22Rv1 (cell line): ENCODE data around the gene CPD.

Experiments used
- H3K27ac ChIP-seq: fragments of 450-650 bp; 2 replicates; pipeline ENCODE4 v1.5.1; 2017
- ZFX ChIP-seq: fragments of 450-650 bp; IDR thresholded peaks from 2 replicates; pipeline ENCODE4 v1.6.1; 2017; ENCODE audit warnings: antibody characterized with exemption, borderline replicate concordance
- TF ChIP-seq, protein P1 (sequence below): fragments of 450-650 bp; IDR thresholded peaks from 2 replicates; pipeline ENCODE4 v1.5.1; 2017; ENCODE audit warnings: mild to moderate bottlenecking

The CPD gene

DNA sequence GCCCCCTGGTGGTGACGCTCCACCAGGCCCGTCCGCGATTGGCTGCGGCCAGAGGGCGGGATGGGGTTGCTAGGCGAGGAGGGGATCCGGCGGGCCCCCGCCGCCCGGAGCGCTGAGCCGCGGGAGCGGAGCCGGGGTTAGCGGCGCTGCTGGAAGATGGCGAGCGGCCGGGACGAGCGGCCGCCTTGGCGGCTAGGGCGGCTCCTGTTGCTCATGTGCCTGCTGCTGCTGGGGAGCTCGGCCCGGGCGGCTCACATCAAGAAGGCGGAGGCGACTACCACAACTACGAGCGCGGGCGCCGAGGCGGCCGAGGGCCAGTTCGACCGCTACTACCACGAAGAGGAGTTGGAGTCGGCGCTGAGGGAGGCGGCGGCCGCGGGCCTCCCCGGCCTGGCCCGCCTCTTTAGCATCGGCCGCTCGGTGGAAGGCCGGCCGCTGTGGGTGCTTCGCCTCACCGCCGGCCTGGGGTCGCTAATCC lies at the start of gene CPD:
Gene CPD, plus strand, starts transcription at position 103 of the 478 bp plus-strand sequence. Its CDS starts 54 bp downstream, at position 157.
- TF ChIP-seq ZFX, result no peak
- TF ChIP-seq, protein P1, sequence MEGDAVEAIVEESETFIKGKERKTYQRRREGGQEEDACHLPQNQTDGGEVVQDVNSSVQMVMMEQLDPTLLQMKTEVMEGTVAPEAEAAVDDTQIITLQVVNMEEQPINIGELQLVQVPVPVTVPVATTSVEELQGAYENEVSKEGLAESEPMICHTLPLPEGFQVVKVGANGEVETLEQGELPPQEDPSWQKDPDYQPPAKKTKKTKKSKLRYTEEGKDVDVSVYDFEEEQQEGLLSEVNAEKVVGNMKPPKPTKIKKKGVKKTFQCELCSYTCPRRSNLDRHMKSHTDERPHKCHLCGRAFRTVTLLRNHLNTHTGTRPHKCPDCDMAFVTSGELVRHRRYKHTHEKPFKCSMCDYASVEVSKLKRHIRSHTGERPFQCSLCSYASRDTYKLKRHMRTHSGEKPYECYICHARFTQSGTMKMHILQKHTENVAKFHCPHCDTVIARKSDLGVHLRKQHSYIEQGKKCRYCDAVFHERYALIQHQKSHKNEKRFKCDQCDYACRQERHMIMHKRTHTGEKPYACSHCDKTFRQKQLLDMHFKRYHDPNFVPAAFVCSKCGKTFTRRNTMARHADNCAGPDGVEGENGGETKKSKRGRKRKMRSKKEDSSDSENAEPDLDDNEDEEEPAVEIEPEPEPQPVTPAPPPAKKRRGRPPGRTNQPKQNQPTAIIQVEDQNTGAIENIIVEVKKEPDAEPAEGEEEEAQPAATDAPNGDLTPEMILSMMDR, result no peak
- peak within 1 kb of the TSS; percentile 85 for H3K27ac ChIP-seq

DNA sequence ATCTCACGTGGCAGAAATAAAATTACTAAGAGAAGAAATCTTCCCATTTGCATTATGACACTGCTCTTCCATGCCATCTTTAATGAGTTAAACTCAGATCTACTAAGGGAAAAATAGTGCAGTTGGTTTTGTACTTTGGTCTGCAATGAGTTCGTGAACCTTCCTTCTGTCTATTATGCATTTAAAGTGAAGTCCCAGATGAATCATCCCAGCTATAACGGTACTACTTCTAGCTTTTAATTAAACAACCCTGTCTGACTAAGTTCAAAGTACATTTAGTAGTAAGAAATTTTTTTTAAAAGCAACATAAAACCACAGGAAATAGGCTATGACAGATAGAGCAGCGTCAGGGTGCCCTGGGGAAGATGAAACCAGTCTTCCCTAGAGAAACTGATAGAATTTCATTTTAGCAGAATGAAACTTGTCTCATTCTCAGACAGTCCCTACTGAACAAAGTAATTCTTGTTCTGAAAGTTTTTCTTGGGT lies 46.6 kb upstream of the CPD start:
- no peak overlapping the region for H3K27ac ChIP-seq
- TF ChIP-seq, protein P1, result no peak
- TF ChIP-seq ZFX, result no peak

DNA sequence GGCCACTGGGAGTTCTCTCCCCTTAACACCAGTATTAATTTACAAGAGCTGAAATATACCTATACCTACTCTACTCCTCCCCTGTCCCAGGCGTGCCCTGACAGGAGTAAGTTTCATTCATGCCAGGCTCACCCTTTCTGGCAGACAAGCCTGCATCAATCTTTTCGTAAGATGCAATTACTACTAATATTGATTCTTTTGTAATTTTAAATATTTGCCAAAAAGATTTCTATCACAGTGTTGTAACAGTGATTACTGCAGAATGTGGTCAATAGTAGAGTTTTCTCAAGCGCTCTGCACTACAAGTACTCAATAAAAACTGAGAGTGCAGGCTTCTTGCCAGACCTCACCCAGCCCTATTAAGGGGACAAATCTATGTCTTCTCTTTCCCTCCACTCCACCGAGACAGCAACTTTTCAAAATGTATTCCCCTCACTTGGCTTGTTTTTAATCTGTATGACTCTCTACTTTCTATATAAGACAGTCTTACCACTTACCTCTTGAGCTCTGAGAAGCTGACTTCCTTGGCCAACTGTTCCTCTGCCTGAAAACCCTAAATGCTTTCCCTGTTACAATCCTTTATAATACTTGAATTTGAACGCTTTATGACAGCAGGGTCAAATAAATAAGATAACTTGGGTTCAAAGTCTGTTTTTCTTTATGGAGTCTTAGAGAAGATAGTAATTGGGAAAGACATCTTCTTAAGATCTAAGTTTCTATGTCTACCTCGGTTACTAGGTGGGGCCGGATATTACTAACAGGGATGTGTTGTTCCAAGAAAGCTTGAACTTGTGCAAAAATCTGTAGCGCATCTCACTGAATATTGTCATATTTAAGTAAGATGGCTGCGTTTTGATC lies 45.0 kb upstream of the CPD start, which contains the start of gene TMIGD1:
Gene TMIGD1, minus strand, starts transcription at position 555 of the 858 bp plus-strand sequence. CDS start 1,924 bp downstream, outside the sequence.
- TF ChIP-seq ZFX, result no peak
- TF ChIP-seq, protein P1, result no peak
- H3K27ac ChIP-seq, result no peak within 1 kb of the TSS

DNA sequence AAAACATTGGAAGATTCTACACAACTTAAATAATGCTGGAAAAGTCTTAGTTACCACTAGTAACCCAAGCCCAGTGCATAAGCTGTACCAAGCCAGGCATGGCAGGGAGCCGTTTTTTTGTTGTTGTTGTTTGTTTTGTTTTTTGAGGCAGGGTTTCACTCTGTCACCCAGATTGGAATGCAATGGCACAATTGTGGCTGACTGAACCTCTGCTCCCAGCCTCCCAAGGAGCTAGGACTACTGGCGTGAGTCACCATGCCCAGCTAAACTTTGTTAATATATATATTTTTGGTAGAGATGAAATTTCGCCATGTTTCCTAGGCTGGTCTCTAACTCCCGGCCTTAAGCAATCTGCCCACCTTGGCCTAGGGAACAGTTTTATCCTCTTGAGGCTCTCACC lies 44.3 kb upstream of the CPD start:
- no peak overlapping the region for H3K27ac ChIP-seq

DNA sequence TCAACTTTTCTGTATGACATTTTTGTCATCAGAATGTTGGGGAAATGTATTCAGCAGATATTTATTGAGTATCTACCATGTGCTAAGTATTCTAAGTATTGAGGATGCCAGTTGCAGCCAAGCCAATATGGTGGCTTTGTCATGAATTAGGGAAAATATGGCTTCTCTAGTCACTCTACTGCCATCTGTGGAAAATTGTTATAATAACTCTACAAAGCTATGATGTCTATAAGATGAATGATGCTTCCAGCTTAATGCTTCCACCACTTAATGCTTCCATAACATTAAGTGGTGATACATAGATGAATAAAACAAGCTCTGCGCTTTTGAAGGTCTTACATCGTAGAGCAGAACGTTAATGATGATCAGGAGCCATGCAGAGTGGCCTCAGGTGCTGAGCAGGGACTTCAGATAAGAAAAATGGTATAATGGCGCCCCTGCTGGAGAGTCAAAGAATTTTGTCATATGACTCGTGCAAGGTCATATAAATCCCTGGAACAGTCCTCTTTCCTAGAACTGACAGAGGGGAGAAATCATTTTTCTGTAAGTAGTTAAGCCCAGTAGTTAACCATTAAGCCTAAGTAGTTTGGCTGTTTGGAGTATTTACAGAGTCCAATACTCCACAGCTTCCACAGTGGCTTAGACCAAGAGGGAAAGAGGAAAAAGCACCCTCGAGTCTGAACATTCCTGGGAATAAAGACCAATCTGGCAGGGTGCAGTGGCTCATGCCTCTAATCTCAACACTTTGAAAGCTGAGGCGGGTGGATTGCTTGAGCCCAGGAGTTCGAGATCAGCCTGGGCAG lies 42.2 kb upstream of the CPD start:
- TF ChIP-seq, protein P1, result peak; percentile 91
- no peak for TF ChIP-seq ZFX
- no peak overlapping the region for H3K27ac ChIP-seq

More for the DNA sequence above, 44.3 kb upstream of the CPD start:
- TF ChIP-seq ZFX, result no peak
- TF ChIP-seq, protein P1, result no peak

DNA sequence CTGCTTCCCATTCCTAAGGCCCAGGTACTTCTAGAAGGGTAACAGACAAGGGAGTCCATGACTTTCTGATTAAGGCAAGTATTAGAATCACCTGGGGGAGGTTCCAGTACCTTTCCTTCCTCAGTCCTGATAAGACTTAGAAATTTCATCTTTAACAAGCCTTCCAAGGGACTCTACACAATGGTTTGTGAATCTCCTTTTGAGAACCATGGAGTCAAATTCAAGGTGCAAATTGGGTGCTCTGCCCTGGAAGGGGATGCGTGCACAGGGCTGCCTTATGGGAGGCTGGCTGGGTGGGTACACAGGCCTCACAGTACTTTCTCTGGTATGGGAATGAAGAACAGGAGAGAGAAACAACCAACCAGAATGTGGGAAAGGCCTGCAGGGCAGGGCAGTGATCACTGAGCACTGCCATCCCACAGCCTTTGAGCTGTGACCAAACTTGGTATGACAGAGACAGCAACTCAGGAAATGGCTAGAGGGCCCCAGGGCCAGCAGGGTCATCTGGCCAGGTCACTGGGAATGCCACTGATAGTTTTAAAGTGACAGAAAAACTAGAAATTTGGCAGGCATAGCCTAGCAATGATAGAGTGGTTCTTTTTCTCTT lies 41.2 kb upstream of the CPD start:
- H3K27ac ChIP-seq, result no peak overlapping the region
- TF ChIP-seq, protein P1, result no peak
- no peak for TF ChIP-seq ZFX
